MM.1S (cell line): Measurements from ENCODE around the gene SQOR.

ENCODE experiments used
- CTCF ChIP-seq: fragments of 300-600 bp; sonication (generic); IDR thresholded peaks from 2 replicates; pipeline ENCODE4 v1.5.1; 2016; ENCODE audit warnings: antibody characterized with exemption, low read length, mixed read lengths
- EZH2 ChIP-seq: fragments of 300-600 bp; sonication (generic); optimal IDR thresholded peaks from 2 replicates; pipeline ENCODE3; 2017; ENCODE audit warnings: low read depth, mild to moderate bottlenecking, antibody characterized with exemption, low read length, mixed read lengths

- TF ChIP-seq CTCF (no peak), EZH2 (no peak)
These were observed 28.0 kb upstream of the SQOR start for GRCh38 chr15:45606841-45607240.
